A673 (cell line): ENCODE measurements around the gene ASB5.

Experiments used
- EZH2 ChIP-seq: fragments of 200-600 bp; sonication (generic); IDR thresholded peaks from 2 replicates; pipeline ENCODE4 v1.6.1; 2017; ENCODE audit warnings: borderline replicate concordance, low read depth, mild to moderate bottlenecking, mixed read lengths, antibody characterized with exemption, low read length; ENCODE audit not compliant: poor library complexity, severe bottlenecking
- TF ChIP-seq, protein P1 (sequence below): fragments of 300-800, 200-600 bp; sonication (generic); conservative IDR thresholded peaks from 2 replicates; pipeline ENCODE4 v1.5.1; 2017; ENCODE audit warnings: low read depth, mild to moderate bottlenecking, antibody characterized with exemption, low read length, moderate library complexity, mixed read lengths

DNA sequence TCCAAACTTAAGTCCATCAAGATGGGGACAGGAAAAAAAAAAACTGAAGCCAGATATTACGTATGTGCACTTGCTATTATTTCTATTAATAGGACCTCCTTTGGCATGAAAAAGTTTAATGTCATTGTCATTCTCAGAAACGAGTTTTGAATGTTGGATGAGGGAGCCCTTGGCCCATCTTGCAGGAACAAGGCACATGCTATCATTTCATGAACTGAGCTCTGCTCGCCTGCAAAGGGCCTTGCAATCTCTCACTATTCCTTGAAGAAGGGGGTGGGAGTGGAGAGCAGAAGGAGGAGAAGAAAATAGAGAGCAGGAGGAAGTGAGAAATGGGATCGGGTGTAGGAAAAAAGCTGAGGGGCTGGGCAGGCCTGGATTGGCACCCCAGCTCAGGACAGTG lies 39.4 kb downstream of the ASB5 start:
- TF ChIP-seq EZH2, result no peak
- TF ChIP-seq, protein P1, sequence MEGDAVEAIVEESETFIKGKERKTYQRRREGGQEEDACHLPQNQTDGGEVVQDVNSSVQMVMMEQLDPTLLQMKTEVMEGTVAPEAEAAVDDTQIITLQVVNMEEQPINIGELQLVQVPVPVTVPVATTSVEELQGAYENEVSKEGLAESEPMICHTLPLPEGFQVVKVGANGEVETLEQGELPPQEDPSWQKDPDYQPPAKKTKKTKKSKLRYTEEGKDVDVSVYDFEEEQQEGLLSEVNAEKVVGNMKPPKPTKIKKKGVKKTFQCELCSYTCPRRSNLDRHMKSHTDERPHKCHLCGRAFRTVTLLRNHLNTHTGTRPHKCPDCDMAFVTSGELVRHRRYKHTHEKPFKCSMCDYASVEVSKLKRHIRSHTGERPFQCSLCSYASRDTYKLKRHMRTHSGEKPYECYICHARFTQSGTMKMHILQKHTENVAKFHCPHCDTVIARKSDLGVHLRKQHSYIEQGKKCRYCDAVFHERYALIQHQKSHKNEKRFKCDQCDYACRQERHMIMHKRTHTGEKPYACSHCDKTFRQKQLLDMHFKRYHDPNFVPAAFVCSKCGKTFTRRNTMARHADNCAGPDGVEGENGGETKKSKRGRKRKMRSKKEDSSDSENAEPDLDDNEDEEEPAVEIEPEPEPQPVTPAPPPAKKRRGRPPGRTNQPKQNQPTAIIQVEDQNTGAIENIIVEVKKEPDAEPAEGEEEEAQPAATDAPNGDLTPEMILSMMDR, result no peak
